OCI-LY7 (cell line): ENCODE data around the gene UBE2G1.

Source experiments
- CTCF ChIP-seq: fragments of 200-600 bp; sonication (generic); conservative IDR thresholded peaks from 2 replicates; pipeline ENCODE4 v1.5.1; 2014; ENCODE audit warnings: mild to moderate bottlenecking, antibody characterized with exemption, low read length, moderate library complexity, mixed read lengths
- EZH2phosphoT487 ChIP-seq: fragments of 200-600 bp; sonication (generic); IDR thresholded peaks from 2 replicates; pipeline ENCODE4 v1.6.1; 2018; ENCODE audit warnings: low read depth, borderline replicate concordance, mild to moderate bottlenecking, mixed run types, antibody characterized with exemption, low read length, moderate library complexity, mixed read lengths

GRCh38 chr17:4393806-4394205 lies 27.3 kb upstream of the UBE2G1 start:
- no peak for TF ChIP-seq EZH2phosphoT487
- no peak for TF ChIP-seq CTCF
